HG03159 (cell line): ENCODE results near the gene SCAMP3.
"Not testable (repeated sequence)": the region's sequence is repeated elsewhere in the genome, so short reads cannot be mapped to it uniquely, and the experiment has no call there.

Experiments
- ATAC-seq: cut with Tn5 transposase; IDR thresholded peaks from one replicate; pipeline ENCODE4 v1.9.1; 2021; ENCODE audit warnings: mild to moderate bottlenecking, moderate library complexity; ENCODE audit not compliant: unreplicated experiment

Gene SCAMP3

GRCh38 chr1:155255243-155256007, 6.7 kb downstream of the SCAMP3 start, which contains the start of gene ENTREP3:
Gene ENTREP3 (minus strand): TSS chr1:155255483. CDS start chr1:155254877, 606 bp downstream.
- no peak for ATAC-seq

- ATAC-seq, result no peak
Measured at GRCh38 chr1:155254714-155255242, 7.4 kb downstream of the SCAMP3 start.

GRCh38 chr1:155254228-155254713, 7.9 kb downstream of the SCAMP3 start:
- ATAC-seq, result no peak

GRCh38 chr1:155253797-155254196, 8.4 kb downstream of the SCAMP3 start:
- ATAC-seq, result no peak

- ATAC-seq, result no peak
Measured at GRCh38 chr1:155253208-155253607, 9.0 kb downstream of the SCAMP3 start.

- no peak for ATAC-seq
Measured at GRCh38 chr1:155251566-155251965, 10.6 kb downstream of the SCAMP3 start.

- ATAC-seq, result peak; percentile 81
Measured at GRCh38 chr1:155250633-155251449, 11.3 kb downstream of the SCAMP3 start.

- peak; percentile 17 for ATAC-seq
Measured at GRCh38 chr1:155250246-155250632, 11.9 kb downstream of the SCAMP3 start.

- no peak for ATAC-seq
Measured at GRCh38 chr1:155247667-155248553, 14.2 kb downstream of the SCAMP3 start.

- not testable (repeated sequence) for ATAC-seq
Measured at GRCh38 chr1:155246796-155247195, 15.4 kb downstream of the SCAMP3 start.

- no peak for ATAC-seq
Measured at GRCh38 chr1:155245163-155245524, 17.0 kb downstream of the SCAMP3 start.

- peak; percentile 86 for ATAC-seq
Measured at GRCh38 chr1:155244368-155245162, 17.6 kb downstream of the SCAMP3 start.

- ATAC-seq, result no peak
Measured at GRCh38 chr1:155242805-155243358, 19.3 kb downstream of the SCAMP3 start.

GRCh38 chr1:155241841-155242264, 20.3 kb downstream of the SCAMP3 start:
- ATAC-seq, result no peak

GRCh38 chr1:155241069-155241679, 21.0 kb downstream of the SCAMP3 start:
- ATAC-seq, result no peak

GRCh38 chr1:155236451-155236850, 25.7 kb downstream of the SCAMP3 start:
- ATAC-seq, result no peak

- not testable (repeated sequence) for ATAC-seq
Measured at GRCh38 chr1:155235375-155235774, 26.8 kb downstream of the SCAMP3 start.

GRCh38 chr1:155233502-155233901, 28.7 kb downstream of the SCAMP3 start:
- not testable (repeated sequence) for ATAC-seq
